Temporal lobe (tissue), 1 donor: ENCODE results near the gene CEP85L. TPM values are rescaled to one million over a fixed set of nuclear protein-coding genes. Genes with fewer than 3 reads are reported as not detected.

Experiments
- total RNA-seq: library from RNA; depleted of rRNA; stranded (reverse); fragments of >200 nt; gene quantifications from one replicate; pipeline ENCODE4 v1.2.3, GENCODE V29; 2014

The CEP85L gene
- total RNA-seq, 1 donor from 2014 or later, result 24.3 TPM

Other genes with a start within 250 kb of the CEP85L start
- gene PLN, start 103.3 kb downstream of the CEP85L start, total RNA-seq, result 0.74 TPM
- gene ASF1A, start 242.6 kb upstream of the CEP85L start, total RNA-seq, result 19.2 TPM